ENCODE results near the gene FOXF1.

FOXF1 gene

DNA sequence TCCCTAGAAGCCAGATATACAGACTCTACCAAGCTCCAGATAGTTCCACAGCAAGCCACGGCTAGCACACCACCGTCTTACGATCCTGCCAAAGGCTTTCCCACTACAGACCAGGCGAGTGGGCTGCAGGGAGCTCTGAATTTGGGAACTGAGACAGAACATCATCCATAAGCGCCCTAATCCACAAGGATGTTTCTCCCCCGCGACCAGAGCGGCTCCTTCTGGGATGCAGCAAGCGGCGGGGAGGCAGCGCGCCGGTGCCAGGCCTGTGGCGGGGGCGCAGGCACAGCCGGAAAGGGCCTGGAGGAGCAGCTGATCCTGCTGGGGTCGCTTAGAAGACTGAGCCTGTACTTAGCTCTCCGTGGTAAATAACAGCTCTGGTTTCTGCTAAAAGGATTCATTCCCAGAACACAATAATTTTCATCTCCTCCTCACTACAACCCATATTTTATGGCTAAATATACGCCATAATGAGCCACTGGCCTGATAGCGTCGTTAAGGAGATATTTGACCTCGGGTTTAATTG is 16.2 kb upstream of the FOXF1 start:
- H3K36me3 ChIP-seq (ENCODE audit: control insufficient read depth, insufficient read depth, low read length) = no peaks in the 10 kb centered on the region
- no peaks in the 10 kb centered on the region for H3K4me1 ChIP-seq (ENCODE audit: control insufficient read depth, insufficient read depth, low read length)
- no peak overlapping the region for H3K9ac ChIP-seq (ENCODE audit: low read depth, low read length)
- H3K4me3 ChIP-seq (ENCODE audit: low read depth, low read length) = peak overlapping the region; percentile 8
- H3K27me3 ChIP-seq (ENCODE audit: control insufficient read depth, insufficient read depth, low read length) = peaks cover 91% of the 10 kb centered on the region
- H3K9me3 ChIP-seq (ENCODE audit: control insufficient read depth, insufficient read depth, low read length) = no peaks in the 10 kb centered on the region

DNA sequence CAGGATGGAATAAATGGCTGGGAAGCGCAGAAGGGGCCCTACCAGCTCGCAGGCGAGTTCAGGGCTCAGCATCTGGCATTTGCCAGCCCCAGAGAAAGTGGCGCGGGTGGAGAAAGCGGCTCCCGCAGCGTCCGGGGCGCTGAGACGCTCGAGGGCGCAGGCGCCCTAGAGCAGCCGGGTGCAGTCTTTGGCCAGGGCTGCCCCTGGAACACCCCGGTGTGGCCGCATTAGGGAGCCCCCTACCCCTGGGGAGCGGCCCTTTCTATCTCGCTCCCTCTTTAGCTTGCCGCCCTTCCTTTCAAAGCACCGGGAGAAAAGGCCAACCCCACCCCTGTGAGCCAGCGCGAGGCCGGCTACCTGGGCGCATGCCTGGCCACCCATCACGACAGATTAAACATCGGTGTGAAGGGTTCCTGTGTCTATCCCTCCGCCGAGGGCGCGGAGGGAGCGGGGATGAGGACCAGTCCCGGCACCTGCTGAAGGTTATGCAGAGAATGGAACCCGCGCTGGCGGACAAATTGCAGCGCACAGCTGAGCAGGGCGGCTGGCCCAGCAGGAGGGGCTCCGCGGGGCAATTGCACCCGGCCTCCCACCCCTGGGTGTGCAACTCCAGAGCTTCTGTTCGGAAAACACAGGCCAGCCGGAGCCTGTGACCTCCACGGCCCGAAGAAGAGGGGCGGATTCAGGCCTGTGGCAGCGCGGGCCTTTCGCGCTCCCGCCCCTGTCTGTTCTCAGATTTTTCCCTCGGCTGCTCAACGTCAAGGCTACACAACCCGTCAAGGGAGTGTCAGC is 15.6 kb upstream of the FOXF1 start:
- Histone ChIP-seq H3K9me3 (ENCODE audit: control insufficient read depth, insufficient read depth, low read length) (no peaks in the 10 kb centered on the region), H3K4me3 (ENCODE audit: low read depth, low read length) (peak overlapping the region; percentile 26), H3K36me3 (ENCODE audit: control insufficient read depth, insufficient read depth, low read length) (no peaks in the 10 kb centered on the region), H3K27me3 (ENCODE audit: control insufficient read depth, insufficient read depth, low read length) (peaks cover 93% of the 10 kb centered on the region), H3K9ac (ENCODE audit: low read depth, low read length) (no peak overlapping the region), H3K4me1 (ENCODE audit: control insufficient read depth, insufficient read depth, low read length) (no peaks in the 10 kb centered on the region)

DNA sequence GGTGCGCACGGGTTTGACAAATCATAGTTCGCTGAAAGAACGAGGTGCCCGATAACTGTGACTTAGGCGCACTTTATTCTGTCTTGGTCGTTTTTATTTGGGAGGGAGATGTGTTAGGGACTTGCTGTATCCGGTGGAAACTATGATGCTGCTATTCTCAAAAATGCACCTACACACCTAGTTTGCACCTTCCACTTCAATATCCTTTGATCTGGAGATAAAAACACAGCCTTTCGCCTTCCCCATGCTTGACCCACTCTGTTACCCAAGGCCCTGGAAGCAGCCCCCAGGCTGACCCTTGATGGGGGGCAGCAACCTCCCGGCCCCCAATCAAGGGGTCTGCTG is 15.0 kb upstream of the FOXF1 start:
- H3K27me3 ChIP-seq (ENCODE audit: control insufficient read depth, insufficient read depth, low read length) = peaks cover 93% of the 10 kb centered on the region
- H3K9ac ChIP-seq (ENCODE audit: low read depth, low read length) = no peak overlapping the region
- peak overlapping the region; percentile 26 for H3K4me3 ChIP-seq (ENCODE audit: low read depth, low read length)
- no peaks in the 10 kb centered on the region for H3K36me3 ChIP-seq (ENCODE audit: control insufficient read depth, insufficient read depth, low read length)
- H3K9me3 ChIP-seq (ENCODE audit: control insufficient read depth, insufficient read depth, low read length) = no peaks in the 10 kb centered on the region
- H3K4me1 ChIP-seq (ENCODE audit: control insufficient read depth, insufficient read depth, low read length) = no peaks in the 10 kb centered on the region

DNA sequence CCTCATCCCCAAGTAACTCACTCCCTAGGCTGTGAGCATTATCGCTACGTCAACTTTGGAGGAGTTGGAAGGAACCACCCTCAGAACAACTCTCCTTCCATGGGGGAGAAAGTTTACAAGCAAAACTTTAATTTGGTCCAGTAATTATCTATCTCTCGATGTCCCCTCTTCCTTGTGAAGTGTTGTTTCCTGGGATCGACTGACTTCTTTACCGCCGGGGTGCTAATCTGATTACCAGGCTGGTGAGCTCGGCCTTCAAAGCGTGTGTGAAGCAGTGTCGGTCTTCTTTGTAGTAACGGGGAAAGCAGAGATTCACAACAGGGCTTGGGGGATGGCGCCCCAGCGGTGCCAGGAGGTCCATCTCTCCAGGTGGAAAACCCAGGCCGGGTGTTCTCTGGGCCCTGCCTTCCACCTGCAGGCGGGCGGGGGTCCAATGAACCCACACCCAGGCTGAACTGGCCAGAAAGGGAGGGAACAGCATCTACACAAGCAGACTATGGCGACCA is 14.5 kb upstream of the FOXF1 start:
- peaks cover 93% of the 10 kb centered on the region for H3K27me3 ChIP-seq (ENCODE audit: control insufficient read depth, insufficient read depth, low read length)
- no peaks in the 10 kb centered on the region for H3K4me1 ChIP-seq (ENCODE audit: control insufficient read depth, insufficient read depth, low read length)
- no peaks in the 10 kb centered on the region for H3K36me3 ChIP-seq (ENCODE audit: control insufficient read depth, insufficient read depth, low read length)
- peak overlapping the region; percentile 26 for H3K4me3 ChIP-seq (ENCODE audit: low read depth, low read length)
- H3K9me3 ChIP-seq (ENCODE audit: control insufficient read depth, insufficient read depth, low read length) = no peaks in the 10 kb centered on the region
- no peak overlapping the region for H3K9ac ChIP-seq (ENCODE audit: low read depth, low read length)

DNA sequence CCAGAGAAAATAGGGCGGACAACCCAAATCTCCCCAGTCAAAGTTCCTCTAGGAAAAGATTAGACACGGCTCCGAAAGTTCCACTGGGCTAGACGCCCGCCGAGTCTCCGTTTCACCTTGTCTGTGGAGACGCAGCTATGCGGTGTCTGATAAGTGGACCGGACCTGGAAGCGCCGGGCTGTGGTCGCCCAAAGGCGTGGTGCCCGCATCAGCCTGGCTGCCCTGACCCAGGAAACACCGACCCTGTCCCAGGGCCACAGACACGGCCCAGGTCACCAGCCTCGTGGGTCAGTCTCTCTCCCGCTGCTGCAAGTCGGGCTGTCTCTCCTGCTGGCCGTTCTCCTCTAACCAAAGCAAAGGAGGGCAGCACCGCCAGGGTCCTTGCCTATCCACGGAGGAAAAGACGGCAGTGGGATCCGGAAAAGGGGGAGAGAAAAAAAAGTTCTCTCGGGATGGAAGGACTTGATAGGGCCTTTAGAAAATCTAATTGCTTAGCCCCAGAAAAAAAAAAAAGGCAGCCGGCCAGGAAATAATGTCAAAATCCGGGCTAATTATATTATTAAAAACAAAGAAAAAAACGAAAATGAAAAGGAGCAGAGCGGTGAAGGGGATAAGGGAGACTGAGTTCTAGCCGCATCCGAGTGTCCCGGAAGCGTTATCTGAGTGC is 13.9 kb upstream of the FOXF1 start:
- peaks cover 93% of the 10 kb centered on the region for H3K27me3 ChIP-seq (ENCODE audit: control insufficient read depth, insufficient read depth, low read length)
- H3K36me3 ChIP-seq (ENCODE audit: control insufficient read depth, insufficient read depth, low read length) = no peaks in the 10 kb centered on the region
- peak overlapping the region; percentile 11 for H3K4me3 ChIP-seq (ENCODE audit: low read depth, low read length)
- no peak overlapping the region for H3K9ac ChIP-seq (ENCODE audit: low read depth, low read length)
- no peaks in the 10 kb centered on the region for H3K9me3 ChIP-seq (ENCODE audit: control insufficient read depth, insufficient read depth, low read length)
- no peaks in the 10 kb centered on the region for H3K4me1 ChIP-seq (ENCODE audit: control insufficient read depth, insufficient read depth, low read length)

DNA sequence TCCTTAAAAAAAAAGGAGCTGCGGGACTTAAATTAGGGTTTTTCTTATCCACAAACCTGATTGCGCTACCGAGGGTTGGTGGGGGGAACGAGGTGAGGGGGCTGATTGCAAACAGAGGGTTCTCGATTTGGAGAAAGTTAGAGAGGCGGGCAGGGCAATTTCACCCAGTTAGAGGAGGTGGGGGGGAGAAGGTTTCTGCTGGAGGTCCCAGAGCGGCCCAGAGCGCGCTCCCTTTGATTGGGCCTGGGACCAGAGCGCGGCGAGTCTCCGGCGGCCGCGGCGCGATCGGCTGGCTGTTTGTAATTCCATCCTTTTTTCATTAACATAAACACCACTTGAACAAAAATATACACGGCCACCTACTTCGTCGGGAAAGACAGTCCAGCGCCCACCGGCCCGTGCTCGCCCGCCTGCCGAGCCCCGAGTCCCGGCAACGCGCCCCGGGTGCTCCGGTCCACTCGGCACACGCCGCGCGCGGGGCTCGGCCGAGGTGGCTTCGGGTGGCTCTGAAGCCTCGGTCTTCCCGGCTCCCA is 13.3 kb upstream of the FOXF1 start:
- H3K9me3 ChIP-seq (ENCODE audit: control insufficient read depth, insufficient read depth, low read length) = no peaks in the 10 kb centered on the region
- peaks cover 93% of the 10 kb centered on the region for H3K27me3 ChIP-seq (ENCODE audit: control insufficient read depth, insufficient read depth, low read length)
- peak overlapping the region; percentile 11 for H3K4me3 ChIP-seq (ENCODE audit: low read depth, low read length)
- no peaks in the 10 kb centered on the region for H3K4me1 ChIP-seq (ENCODE audit: control insufficient read depth, insufficient read depth, low read length)
- no peaks in the 10 kb centered on the region for H3K36me3 ChIP-seq (ENCODE audit: control insufficient read depth, insufficient read depth, low read length)
- H3K9ac ChIP-seq (ENCODE audit: low read depth, low read length) = no peak overlapping the region

DNA sequence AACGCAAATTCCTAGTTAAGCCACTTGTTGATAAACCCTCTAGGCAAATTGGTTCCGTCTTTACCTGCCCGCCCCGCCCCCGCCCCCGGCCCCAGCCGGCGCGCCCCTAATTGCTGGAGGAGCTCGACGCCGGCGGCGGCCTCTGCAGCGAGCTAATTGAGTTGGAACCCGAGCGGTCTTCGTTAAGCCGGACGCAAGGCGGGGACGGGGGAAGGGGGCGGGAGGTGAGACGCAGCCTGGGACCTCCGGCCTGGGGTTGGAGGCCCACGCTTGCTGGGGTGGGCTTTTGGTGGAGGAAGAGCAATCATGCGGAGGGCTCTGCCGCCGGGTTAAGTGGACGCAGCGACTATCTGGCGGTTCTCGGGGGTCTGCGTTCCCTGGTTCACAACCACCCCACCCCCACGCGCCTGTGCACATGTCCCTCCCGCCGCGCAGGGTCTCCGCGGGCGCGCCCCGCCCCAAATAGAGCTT is 12.7 kb upstream of the FOXF1 start:
- Histone ChIP-seq H3K4me1 (ENCODE audit: control insufficient read depth, insufficient read depth, low read length) (no peaks in the 10 kb centered on the region), H3K27me3 (ENCODE audit: control insufficient read depth, insufficient read depth, low read length) (peaks cover 93% of the 10 kb centered on the region), H3K9me3 (ENCODE audit: control insufficient read depth, insufficient read depth, low read length) (no peaks in the 10 kb centered on the region)

DNA sequence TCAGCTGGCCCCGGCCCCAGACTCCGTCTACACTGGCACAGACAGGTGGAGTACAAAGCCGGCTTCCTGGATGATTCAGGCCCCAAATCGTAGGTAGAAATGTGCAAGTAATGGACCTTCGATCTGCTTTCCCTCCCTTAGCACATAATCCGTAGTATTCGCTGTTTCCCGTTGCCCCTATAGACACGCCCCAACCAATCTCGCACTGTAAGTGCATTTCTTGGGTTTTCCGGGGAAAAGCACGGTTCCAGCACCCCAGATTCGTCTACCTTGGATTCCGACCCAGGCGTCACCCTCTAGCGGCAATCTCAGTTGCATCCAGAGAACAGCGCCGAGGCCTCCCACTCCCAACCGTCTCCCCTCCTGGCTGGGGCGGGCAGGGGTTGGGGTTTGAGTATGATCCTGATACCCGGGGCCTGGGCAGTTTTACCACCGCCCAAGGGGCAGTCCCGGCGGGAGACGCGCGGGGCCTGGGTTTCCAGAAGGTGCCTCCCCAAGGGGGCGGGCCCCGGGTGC is 12.1 kb upstream of the FOXF1 start:
- H3K27me3 ChIP-seq (ENCODE audit: control insufficient read depth, insufficient read depth, low read length) = peaks cover 93% of the 10 kb centered on the region
- no peaks in the 10 kb centered on the region for H3K36me3 ChIP-seq (ENCODE audit: control insufficient read depth, insufficient read depth, low read length)
- no peaks in the 10 kb centered on the region for H3K9me3 ChIP-seq (ENCODE audit: control insufficient read depth, insufficient read depth, low read length)
- peak overlapping the region; percentile 30 for H3K4me3 ChIP-seq (ENCODE audit: low read depth, low read length)
- no peaks in the 10 kb centered on the region for H3K4me1 ChIP-seq (ENCODE audit: control insufficient read depth, insufficient read depth, low read length)
- no peak overlapping the region for H3K9ac ChIP-seq (ENCODE audit: low read depth, low read length)

More for the DNA sequence above, 12.7 kb upstream of the FOXF1 start:
- H3K4me3 ChIP-seq (ENCODE audit: low read depth, low read length) = no peak overlapping the region
- H3K9ac ChIP-seq (ENCODE audit: low read depth, low read length) = no peak overlapping the region
- no peaks in the 10 kb centered on the region for H3K36me3 ChIP-seq (ENCODE audit: control insufficient read depth, insufficient read depth, low read length)

DNA sequence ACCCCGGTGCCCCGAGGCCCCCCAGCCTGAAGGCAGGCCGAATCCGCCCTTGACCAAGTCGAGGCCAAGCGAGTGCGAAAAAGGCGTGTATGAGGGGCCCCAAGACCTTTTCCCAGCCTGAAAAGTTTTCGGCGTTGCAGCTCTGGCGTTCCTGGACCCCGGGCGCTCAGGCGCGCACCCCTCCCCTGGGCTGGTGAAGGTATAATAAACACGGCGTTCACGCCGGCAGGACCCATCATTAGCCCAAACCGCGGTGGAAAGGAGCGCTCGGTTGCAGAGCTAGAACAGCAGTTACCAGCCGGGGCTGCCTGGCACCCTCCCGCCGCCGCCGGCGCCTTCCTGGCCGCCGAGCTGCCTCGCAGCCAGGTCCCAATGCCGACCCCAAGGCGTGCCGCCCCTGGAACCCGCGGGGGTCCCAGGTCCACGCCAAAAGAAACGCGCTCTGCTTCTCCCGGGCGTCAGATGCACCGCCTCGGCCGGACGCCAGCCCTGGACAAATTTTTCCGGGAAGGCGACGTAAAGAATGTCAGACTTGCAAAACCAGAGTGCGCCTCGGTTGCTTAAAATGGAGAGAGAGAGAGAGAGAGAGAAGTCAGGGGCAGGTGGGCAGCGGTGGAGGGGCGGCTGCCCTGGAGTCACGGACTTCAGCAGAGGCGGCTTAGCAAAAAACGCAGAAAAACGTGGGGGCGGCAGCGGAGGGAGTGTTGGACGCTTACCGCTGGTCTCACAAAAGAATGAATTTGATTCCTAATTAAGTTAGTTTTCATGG is 11.5 kb upstream of the FOXF1 start:
- peak overlapping the region; percentile 3 for H3K4me3 ChIP-seq (ENCODE audit: low read depth, low read length)
- no peaks in the 10 kb centered on the region for H3K9me3 ChIP-seq (ENCODE audit: control insufficient read depth, insufficient read depth, low read length)
- no peaks in the 10 kb centered on the region for H3K4me1 ChIP-seq (ENCODE audit: control insufficient read depth, insufficient read depth, low read length)
- no peak overlapping the region for H3K9ac ChIP-seq (ENCODE audit: low read depth, low read length)
- peaks cover 93% of the 10 kb centered on the region for H3K27me3 ChIP-seq (ENCODE audit: control insufficient read depth, insufficient read depth, low read length)
- no peaks in the 10 kb centered on the region for H3K36me3 ChIP-seq (ENCODE audit: control insufficient read depth, insufficient read depth, low read length)

DNA sequence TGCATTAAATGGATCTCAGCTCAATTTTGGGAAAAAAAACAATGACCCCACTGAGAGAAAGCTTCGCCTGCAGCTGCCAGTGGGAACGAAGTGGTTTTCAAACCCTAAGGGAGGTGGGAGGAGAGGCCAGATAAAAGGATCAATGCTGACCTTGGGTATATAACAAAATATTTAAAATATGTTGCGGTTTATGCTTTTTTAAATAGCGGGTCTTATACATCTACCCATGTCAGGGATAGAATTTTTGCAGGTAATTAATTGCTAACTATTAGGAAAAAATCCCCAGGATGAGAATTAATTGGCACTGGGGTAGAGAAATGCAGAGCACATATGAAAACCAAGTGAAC is 10.9 kb upstream of the FOXF1 start:
- Histone ChIP-seq H3K27me3 (ENCODE audit: control insufficient read depth, insufficient read depth, low read length) (peaks cover 93% of the 10 kb centered on the region), H3K9ac (ENCODE audit: low read depth, low read length) (no peak overlapping the region), H3K9me3 (ENCODE audit: control insufficient read depth, insufficient read depth, low read length) (no peaks in the 10 kb centered on the region), H3K4me1 (ENCODE audit: control insufficient read depth, insufficient read depth, low read length) (no peaks in the 10 kb centered on the region), H3K36me3 (ENCODE audit: control insufficient read depth, insufficient read depth, low read length) (no peaks in the 10 kb centered on the region), H3K4me3 (ENCODE audit: low read depth, low read length) (peak overlapping the region; percentile 3)
